GM03348 (cell line): ENCODE data around the gene HTR5A.
A peak's percentile ranks its signal among the peaks of the same experiment; 100 is the strongest.
"Not testable (repeated sequence)": the region's sequence is repeated elsewhere in the genome, so short reads cannot be mapped to it uniquely, and the experiment has no call there.

Source experiments
- DNase-seq: peaks from one replicate; pipeline ENCODE4 v3.0.0; 2012; ENCODE audit warnings: low spot score

HTR5A gene

DNA sequence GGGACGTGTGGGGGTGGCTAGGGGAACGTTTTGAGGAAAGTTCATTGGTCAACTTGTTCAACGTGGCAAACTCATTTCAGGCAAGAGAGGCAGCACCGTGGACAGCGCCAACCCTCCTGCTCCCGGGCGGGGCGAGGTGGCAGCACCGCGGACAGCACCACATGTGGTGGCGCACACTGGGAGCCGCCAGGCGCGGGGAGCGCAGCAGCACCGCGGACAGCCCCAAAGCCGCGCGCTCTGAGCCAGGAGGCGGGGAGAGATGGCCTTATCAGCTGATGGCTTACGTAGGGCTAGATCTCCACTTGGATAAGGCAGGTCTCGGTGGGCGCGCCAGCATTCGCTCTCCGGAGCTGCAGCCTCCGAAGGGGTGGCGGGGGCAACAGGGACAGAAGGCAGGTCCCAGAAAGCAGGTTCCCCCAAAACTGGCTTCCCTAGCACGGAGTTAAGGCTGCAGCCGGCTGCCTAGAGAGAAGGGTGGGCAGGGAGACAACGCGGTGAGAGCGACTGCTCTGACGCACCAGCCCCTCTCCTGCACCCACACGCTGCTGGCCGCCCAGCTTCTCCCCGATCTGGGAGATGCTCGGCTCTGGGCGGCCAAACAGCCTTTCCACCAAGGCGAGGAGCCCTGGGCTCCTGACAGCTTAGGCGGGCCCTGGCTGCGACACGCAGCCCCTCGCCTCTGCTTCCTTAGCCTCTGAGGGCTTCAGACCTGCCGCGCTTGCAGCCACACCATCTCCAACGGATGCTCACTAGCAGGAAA, at the start of gene HTR5A:
Gene HTR5A (plus strand): TSS at position 333 of the 760 bp plus-strand sequence. CDS start 576 bp downstream, outside the sequence.
- peak; percentile 97 for DNase-seq

DNA sequence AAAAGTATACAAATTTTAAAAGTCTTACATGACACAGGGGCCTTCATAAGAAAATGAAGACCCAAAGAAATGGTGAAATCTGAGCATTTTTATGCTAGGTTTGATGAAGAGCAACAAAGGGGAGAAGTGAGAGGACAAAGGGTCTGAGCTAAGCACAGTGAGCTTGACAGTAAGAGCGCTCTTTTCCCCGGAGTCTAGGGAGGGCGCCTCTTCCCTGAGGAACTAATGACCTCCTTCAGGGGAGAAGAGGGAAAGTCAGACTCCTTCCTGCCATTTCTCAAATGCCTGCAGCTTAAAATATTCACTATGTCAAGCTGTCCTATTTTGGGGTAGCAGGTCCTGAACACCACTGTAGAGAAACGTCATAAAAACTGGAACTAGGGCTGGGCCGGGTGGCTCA, 49.1 kb upstream of the HTR5A start:
- DNase-seq: no peak

- DNase-seq: no peak
Observed at GRCh38 chr7:155021699-155022145, 48.4 kb upstream of the HTR5A start.

- DNase-seq: no peak
Observed at GRCh38 chr7:155027879-155028278, 42.2 kb upstream of the HTR5A start.

GRCh38 chr7:155032978-155033377, 37.1 kb upstream of the HTR5A start:
- DNase-seq: no peak

GRCh38 chr7:155034495-155034894, 35.6 kb upstream of the HTR5A start:
- DNase-seq: not testable (repeated sequence)

- no peak for DNase-seq
Observed at GRCh38 chr7:155038335-155038734, 31.8 kb upstream of the HTR5A start.

DNA sequence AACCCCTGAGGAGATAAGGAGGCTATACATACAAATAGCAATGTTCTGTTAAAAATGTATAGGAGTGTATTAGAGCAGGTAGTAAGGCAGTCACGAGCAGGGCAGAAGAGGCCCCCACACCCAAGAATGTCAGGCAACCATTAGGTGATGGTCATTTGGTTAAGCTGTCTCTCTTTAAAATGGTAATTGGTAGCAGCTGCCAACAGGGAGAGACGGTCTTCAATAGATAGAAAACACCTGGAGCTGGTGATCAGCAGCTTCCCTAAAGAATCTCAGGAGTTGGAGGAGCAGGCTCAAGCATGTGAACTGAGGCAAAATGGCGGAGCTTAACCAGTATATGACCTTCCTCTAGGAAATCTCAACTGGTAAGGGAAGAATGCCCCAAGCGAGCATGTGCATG, 26.4 kb upstream of the HTR5A start:
- no peak for DNase-seq

DNA sequence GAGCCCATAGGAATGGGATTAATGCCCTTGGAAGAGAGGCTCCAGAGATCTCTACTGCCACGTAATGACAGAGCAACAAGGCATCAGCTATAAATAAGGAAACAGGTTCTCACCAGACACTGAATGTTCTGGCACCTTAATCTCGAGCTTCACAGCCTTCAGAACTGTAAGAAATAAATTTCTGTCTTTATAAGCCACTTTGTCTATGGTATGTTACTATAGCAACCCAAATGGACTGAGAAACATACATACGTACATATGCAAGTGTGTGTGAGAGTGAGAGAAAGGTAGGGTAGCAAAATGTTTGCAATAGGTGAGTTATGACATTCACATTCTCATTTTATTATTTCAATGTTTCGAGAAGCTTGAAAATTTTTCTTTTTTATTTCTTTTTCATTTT, 22.1 kb upstream of the HTR5A start:
- no peak for DNase-seq

- DNase-seq: no peak
Observed at GRCh38 chr7:155051355-155051754, 18.8 kb upstream of the HTR5A start.

DNA sequence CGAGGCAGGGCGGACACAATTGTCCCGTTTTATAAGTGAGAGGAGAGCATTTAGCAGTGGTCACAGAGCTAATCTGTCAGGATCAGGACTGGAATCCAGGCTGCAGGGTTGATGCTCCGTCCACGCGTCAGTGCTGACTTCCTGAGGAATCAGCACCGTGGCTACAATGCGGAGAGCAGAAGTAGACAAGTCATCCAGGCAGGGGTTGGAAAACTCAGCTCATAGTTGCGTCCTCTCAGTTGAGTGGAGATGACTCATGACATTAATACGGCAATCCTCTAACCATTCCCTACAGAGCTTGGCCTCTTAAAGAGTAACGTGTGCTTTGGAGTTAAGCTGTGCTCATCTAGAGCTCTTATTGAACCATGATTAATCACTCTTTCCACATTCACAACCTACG, 17.1 kb upstream of the HTR5A start:
- no peak for DNase-seq

GRCh38 chr7:155054761-155055160, 15.4 kb upstream of the HTR5A start:
- no peak for DNase-seq

DNA sequence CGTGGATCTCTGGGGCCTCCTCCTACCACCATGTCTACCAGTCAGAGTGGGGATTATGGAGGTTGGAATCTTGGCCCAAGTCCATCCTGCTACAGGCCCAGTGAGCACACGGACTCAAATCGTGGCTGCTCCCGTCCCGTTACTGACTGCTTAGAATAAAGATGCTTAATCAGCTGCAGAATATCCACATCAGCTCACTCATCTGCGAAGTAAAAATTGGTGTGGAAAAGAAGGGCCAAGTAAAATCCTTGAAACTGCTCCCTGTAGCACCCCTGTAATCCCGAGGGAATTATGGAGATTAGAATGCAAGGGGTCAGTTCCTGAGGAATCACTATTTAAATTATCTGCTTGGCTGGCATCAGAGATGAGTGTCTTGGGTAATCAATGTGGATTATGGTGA, 13.0 kb upstream of the HTR5A start:
- no peak for DNase-seq

- no peak for DNase-seq
Observed at GRCh38 chr7:155058896-155059295, 11.2 kb upstream of the HTR5A start.

- no peak for DNase-seq
Observed at GRCh38 chr7:155059703-155060102, 10.4 kb upstream of the HTR5A start.

DNA sequence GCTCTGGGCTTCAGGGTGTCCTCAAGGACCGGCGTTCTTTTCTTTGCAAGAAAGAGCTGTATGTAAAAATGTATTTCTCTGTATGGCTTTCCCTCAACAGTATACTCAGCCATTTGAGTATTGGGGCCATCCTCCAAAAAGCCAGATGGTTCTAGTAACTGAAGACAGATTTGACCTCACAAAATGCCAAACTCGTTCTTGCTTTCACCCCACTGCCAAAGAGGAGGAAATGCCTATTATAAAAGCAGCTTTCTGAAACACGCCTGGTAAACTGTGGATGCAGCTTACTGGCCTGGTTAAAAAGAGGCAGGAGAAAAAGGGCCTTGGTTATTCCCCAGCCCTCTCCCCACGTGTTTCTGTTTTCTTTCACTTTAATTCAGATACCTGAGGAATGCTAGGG, 7.7 kb upstream of the HTR5A start:
- DNase-seq: no peak

DNA sequence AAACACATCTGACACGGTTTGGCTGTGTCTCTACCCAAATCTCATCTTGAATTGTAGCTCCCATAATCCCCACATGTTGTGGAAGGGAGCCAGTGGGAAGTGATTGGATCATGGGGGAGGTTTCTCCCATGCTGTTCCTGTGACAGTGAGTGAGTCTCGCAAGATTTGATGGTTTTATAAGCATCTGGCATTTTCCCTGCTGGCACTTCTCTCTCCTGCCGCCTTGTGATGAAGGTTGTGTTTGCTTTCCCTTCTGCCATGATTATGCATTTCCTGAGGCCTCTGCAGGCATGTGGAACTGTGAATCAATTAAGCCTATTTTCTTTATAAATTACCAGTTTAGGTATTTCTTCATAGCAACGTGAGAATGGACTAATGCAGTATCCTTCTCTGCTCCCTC, 5.9 kb upstream of the HTR5A start:
- DNase-seq: no peak

DNA sequence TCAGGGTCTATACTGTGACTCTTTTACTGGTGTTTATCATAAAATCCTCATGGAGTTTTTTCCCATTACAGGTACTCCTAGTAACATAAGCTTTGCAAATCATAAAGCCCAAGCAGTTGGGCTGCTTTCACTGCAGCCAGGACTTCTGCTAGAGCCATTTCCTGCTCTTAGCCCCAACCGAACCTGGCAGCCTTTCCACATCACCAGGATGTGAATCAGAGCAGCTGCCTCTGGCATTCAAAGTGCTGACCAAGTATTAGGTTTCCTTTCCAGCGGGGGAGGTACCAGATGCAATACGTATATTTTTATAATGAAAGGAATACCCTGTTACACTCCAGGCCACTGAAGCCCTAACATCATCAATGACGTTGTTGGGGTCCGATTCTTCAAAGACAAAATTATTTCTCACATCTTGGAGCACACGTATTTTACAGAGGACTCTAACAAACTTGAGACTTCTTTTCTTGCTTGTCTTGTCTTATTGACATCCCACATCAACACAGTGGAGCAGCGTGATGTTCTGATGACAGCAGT, 3.6 kb upstream of the HTR5A start:
- DNase-seq: peak; percentile 80

GRCh38 chr7:155071121-155071651, 1.1 kb downstream of the HTR5A start:
- no peak for DNase-seq

GRCh38 chr7:155071916-155072571, 1.9 kb downstream of the HTR5A start:
- DNase-seq: no peak

DNA sequence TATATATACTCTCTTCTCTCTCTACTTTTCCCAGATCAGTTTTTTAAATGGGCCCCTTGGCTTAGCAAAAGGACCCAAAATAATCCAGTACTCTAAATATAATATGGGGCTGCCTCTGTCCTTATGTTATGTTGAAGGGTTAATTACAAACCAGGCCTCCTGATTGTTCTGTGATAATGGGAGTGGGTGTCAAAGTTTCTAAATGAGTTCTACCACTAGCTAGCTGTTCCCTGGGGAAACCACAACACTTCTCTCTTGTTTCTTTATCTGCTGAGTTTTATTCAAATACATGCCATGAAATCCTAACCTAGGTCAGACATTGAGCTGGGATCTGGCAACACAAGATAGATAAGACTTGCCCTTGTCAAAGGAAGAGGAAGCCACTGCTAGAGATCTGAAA, 3.8 kb downstream of the HTR5A start:
- no peak for DNase-seq

DNA sequence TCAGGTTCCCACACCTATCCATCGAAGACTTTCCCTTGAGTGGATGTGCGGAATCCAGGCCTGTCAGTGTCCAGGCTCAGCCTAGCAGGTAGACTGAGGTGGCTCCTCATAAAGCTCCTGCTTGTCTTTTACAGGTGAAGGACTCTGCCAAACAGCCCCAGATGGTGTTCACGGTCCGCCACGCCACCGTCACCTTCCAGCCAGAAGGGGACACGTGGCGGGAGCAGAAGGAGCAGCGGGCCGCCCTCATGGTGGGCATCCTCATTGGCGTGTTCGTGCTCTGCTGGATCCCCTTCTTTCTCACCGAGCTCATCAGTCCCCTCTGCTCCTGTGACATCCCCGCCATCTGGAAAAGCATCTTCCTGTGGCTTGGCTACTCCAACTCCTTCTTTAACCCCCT, 13.9 kb downstream of the HTR5A start:
- no peak for DNase-seq

GRCh38 chr7:155084969-155085368, 14.8 kb downstream of the HTR5A start:
- no peak for DNase-seq
